Tibial nerve (tissue), 4 donors: ENCODE measurements around the gene LRBA. TPM values are rescaled to one million over a fixed set of nuclear protein-coding genes. Genes with fewer than 3 reads are reported as not detected.

Experiments used
- DNase-seq, 2 donors: peaks; one replicate each; pipeline ENCODE4 v3.0.0-alpha.2; 2019; ENCODE audit warnings: low spot score in 2 of 2
- H3K27ac ChIP-seq, 4 donors: fragments of 200-600 bp; sonication (generic) in 3 of 4; one replicate each; pipeline ENCODE4 v1.5.1; 2017 to 2019; ENCODE audit warnings: mild to moderate bottlenecking in 1 of 4
- H3K27me3 ChIP-seq, 2 donors: fragments of 200-600 bp; sonication (generic) in 1 of 2; one replicate each; pipeline versions ENCODE4 v1.5.1 to v1.6.0; 2017 to 2019
- H3K36me3 ChIP-seq, 3 donors: fragments of 200-600 bp; sonication (generic); one replicate each; pipeline ENCODE4 v1.5.1; 2018 to 2019
- H3K4me1 ChIP-seq, 4 donors: fragments of 200-600 bp; sonication (generic) in 3 of 4; one replicate each; pipeline ENCODE4 v1.5.1; 2017 to 2019
- H3K4me3 ChIP-seq, 4 donors: fragments of 200-600 bp; sonication (generic) in 3 of 4; one replicate each; pipeline ENCODE4 v1.5.1; 2017 to 2019; ENCODE audit warnings: mild to moderate bottlenecking in 1 of 4, moderate library complexity in 1 of 4
- H3K9me3 ChIP-seq, 4 donors: fragments of 200-600 bp; sonication (generic) in 3 of 4; one replicate each; pipeline ENCODE4 v1.5.1; 2017 to 2019
- EP300 ChIP-seq, 2 donors: sonication (generic); formaldehyde crosslinking; IDR thresholded peaks; one replicate each; pipeline ENCODE4 v1.6.1; 2017; ENCODE audit warnings: antibody characterized with exemption in 2 of 2, mild to moderate bottlenecking in 1 of 2
- POLR2A ChIP-seq, 2 donors: fragments of 450-650 bp; IDR thresholded peaks; one replicate each; pipeline ENCODE4 v1.6.1; 2017; ENCODE audit warnings: antibody characterized with exemption in 2 of 2, mild to moderate bottlenecking in 2 of 2, moderate library complexity in 2 of 2
- WGBS, 2 donors: methylation state at CpG; one replicate each; pipeline ENCODE4 v1.1.5; 2018; 5-methylcytosine and 5-hydroxymethylcytosine counted together
- total RNA-seq, 4 donors: library from RNA; depleted of rRNA; stranded (reverse); fragments of >200 nt; gene quantifications; one replicate each; pipeline ENCODE4 v1.1.0, GENCODE V29; 2016
- TF ChIP-seq, protein P1 (sequence below), 5 experiments: fragments of 200-600 bp in 3 of 5; fragments of 450-650 bp in 2 of 5; sonication (generic) in 3 of 5; IDR thresholded peaks; one replicate each; pipeline ENCODE4 v1.5.1; 2016 to 2019; ENCODE audit warnings: antibody characterized with exemption in 5 of 5, mild to moderate bottlenecking in 3 of 5, moderate library complexity in 2 of 5

Gene LRBA
- total RNA-seq, 4 donors from 2014 or later = 35.4 to 43.1 (median 38.0) TPM

DNA sequence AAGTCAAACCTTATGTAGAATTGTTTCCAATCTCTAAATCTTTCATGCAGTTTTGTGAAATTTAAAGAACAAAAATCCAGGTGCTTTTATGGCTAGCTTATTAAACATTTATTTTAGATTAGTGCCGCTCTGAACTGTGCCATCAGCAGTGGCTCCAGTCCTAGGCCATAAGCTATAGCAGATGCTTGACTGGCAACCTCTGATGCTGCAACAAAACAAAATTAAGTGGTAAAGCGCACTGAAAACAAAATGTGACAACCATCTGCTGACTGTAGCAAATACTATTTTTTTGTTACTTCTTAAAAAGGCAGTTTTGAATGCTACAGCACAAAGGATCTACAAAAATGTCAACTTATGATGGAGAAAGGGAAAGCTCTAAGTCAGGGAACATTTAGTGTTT, 699.4 kb downstream of the LRBA start:
- no peaks in the 10 kb centered on the region for H3K4me1 ChIP-seq
- no peaks in the 10 kb centered on the region for H3K27me3 ChIP-seq
- H3K27ac ChIP-seq = no peak overlapping the region
- no peaks in the 10 kb centered on the region for H3K36me3 ChIP-seq
- 92 to 99% methylated on average over 2 of the region's 2 CpGs for WGBS, 2 donors
- no peak for TF ChIP-seq EP300 (IDR thresholded peaks at IDR 0.05)
- TF ChIP-seq POLR2A (IDR thresholded peaks at IDR 0.05) = no peak
- TF ChIP-seq, protein P1, sequence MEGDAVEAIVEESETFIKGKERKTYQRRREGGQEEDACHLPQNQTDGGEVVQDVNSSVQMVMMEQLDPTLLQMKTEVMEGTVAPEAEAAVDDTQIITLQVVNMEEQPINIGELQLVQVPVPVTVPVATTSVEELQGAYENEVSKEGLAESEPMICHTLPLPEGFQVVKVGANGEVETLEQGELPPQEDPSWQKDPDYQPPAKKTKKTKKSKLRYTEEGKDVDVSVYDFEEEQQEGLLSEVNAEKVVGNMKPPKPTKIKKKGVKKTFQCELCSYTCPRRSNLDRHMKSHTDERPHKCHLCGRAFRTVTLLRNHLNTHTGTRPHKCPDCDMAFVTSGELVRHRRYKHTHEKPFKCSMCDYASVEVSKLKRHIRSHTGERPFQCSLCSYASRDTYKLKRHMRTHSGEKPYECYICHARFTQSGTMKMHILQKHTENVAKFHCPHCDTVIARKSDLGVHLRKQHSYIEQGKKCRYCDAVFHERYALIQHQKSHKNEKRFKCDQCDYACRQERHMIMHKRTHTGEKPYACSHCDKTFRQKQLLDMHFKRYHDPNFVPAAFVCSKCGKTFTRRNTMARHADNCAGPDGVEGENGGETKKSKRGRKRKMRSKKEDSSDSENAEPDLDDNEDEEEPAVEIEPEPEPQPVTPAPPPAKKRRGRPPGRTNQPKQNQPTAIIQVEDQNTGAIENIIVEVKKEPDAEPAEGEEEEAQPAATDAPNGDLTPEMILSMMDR (IDR thresholded peaks at IDR 0.05) = no peak
- H3K9me3 ChIP-seq = no peaks in the 10 kb centered on the region
- H3K4me3 ChIP-seq = no peak overlapping the region
- no peak for DNase-seq

DNA sequence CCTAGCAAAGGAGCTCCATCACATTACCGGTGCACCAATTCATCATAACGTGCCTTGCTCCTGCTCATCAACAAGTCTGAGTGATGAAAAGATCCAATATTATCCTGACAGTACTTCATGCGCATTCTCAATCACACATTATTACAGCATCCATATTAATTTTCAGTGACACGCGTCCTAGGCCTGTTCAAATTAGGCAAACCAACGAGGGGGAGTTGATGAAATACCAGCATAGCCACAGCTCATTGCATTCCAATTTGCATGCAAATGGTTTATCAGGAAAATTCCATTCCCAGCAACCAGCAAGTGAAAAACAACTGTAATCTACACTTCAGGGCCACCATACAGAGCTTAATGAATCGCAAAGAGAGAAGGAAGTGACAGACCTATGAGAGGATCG, 699.9 kb downstream of the LRBA start:
- Histone ChIP-seq H3K4me1 (no peaks in the 10 kb centered on the region), H3K4me3 (no peak overlapping the region), H3K27me3 (no peaks in the 10 kb centered on the region), H3K9me3 (no peaks in the 10 kb centered on the region), H3K36me3 (no peaks in the 10 kb centered on the region), H3K27ac (no peak overlapping the region)
- TF ChIP-seq POLR2A (IDR thresholded peaks at IDR 0.05) (no peak), EP300 (IDR thresholded peaks at IDR 0.05) (no peak)
- TF ChIP-seq, protein P1 (IDR thresholded peaks at IDR 0.05) = no peak
- no peak for DNase-seq
- 73 to 75% methylated on average over 8 of the region's 8 CpGs for WGBS, 2 donors

DNA sequence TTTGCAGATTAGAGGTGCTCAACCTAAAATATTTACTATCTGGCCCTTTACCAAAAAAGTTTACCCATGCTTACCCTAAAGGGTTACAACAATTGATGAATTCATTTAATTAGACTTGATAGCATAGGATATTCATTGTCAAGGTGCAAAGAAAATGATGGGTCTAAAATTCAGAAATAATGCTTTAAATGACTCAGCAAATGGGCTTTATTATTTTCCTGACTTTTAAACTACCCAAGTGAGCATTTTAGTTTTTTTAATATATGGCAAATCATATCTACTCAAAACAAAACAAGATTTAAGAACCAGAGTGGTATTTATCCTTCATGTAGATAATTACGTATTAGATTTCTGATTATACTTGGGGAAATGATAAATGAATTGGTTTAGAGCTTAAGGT, 701.1 kb downstream of the LRBA start:
- WGBS, 2 donors = 95 to 96% methylated on average over 1 of the region's 1 CpG
- H3K36me3 ChIP-seq = no peaks in the 10 kb centered on the region

DNA sequence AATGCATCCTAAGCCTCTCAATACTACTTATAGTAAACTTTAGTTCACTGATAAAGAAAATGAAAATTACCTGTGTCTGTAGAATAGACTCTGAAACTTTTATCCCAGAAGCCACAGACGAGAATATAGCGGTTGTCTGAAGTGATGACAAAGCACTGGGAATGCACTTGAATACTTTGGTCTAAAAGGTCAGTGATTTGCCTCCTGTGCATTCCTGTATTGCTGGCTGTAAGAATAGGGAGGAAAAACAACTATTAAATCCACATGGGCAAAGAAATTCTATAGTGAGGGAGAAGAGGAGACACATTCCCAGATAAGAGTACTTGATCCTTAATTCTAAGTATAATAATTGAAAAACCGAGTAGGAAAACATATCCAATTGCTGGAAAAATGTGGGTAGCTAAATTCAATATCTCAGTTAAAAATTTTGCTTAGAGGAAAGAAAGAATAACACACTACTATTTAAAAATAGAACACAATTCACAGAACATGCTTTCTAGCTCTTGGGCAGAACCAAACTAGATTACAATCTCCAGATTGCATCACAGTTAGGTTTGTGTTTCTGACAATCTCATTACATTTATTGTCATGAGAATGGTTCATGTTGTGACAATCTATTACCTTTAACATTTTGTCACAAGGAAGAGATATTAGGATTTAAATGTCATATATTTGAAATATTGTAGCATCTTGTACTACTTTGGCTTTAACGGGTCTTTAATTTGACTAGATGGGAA, 704.8 kb downstream of the LRBA start:
- 75% methylated on average over 4 of the region's 4 CpGs for WGBS, 2 donors
- Histone ChIP-seq H3K36me3 (peaks cover 0 to 8% (median 0%) of the 10 kb centered on the region in 3 donors), H3K4me1 (no peaks in the 10 kb centered on the region), H3K27me3 (no peaks in the 10 kb centered on the region), H3K4me3 (no peak overlapping the region), H3K27ac (no peak overlapping the region), H3K9me3 (no peaks in the 10 kb centered on the region)
- DNase-seq = no peak
- no peak for TF ChIP-seq EP300 (IDR thresholded peaks at IDR 0.05)
- TF ChIP-seq POLR2A (IDR thresholded peaks at IDR 0.05) = no peak
- TF ChIP-seq, protein P1 (IDR thresholded peaks at IDR 0.05) = no peak

More for the DNA sequence above, 701.1 kb downstream of the LRBA start:
- Histone ChIP-seq H3K9me3 (no peaks in the 10 kb centered on the region), H3K27ac (no peak overlapping the region), H3K4me3 (no peak overlapping the region), H3K4me1 (no peaks in the 10 kb centered on the region), H3K27me3 (no peaks in the 10 kb centered on the region)
- DNase-seq = no peak
- TF ChIP-seq EP300 (IDR thresholded peaks at IDR 0.05) (no peak), POLR2A (IDR thresholded peaks at IDR 0.05) (no peak)
- TF ChIP-seq, protein P1 (IDR thresholded peaks at IDR 0.05) = no peak

DNA sequence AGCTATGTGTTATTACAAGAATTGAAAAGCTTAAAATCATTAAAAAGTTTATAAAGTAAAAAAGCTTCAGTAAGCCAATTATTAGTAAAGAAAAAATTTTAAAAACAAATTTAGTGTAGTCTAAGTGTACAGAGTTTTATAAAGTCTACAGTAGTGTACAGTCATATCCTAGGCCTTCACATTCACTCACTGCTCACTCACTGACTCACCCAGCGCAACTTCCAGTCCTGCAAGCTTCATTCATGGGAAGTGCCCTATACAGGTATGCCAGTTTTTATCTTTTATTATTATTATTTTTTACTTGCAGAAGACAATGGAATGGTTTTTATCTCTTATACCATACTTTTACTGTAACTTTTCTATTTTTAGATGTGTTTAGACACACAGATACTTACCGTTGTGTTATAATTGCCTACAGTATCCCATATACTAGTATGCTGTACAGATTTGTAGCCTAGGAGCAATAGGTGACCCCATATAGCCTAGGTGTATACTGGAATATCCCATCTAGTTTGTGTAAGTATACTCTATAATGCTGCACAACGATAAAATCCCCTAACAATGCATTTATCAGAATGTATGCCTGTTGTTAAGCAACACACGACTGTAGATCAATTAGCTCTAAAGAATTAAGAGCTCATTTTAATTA, 706.1 kb downstream of the LRBA start:
- Histone ChIP-seq H3K4me3 (no peak overlapping the region), H3K4me1 (no peaks in the 10 kb centered on the region), H3K9me3 (no peaks in the 10 kb centered on the region), H3K36me3 (peaks cover 0 to 8% (median 0%) of the 10 kb centered on the region in 3 donors), H3K27ac (no peak overlapping the region), H3K27me3 (no peaks in the 10 kb centered on the region)
- DNase-seq = no peak
- 97 to 98% methylated on average over 4 of the region's 4 CpGs for WGBS, 2 donors
- TF ChIP-seq, protein P1 (IDR thresholded peaks at IDR 0.05) = no peak
- TF ChIP-seq POLR2A (IDR thresholded peaks at IDR 0.05) (no peak), EP300 (IDR thresholded peaks at IDR 0.05) (no peak)
